Measurements from ENCODE around the gene APBA3. TPM values are rescaled to one million over a fixed set of nuclear protein-coding genes. Genes with fewer than 3 reads are reported as not detected.

Gene APBA3
- polyA plus RNA-seq, 5 donors = 11.0 to 23.3 (median 18.1) TPM

GRCh38 chr19:3720349-3720917, 41.1 kb downstream of the APBA3 start:
- no peak for DNase-seq

- no peak for DNase-seq
These were observed 41.6 kb downstream of the APBA3 start for GRCh38 chr19:3719868-3720267.

GRCh38 chr19:3716147-3716668, 45.3 kb downstream of the APBA3 start:
- no peak for DNase-seq

DNA sequence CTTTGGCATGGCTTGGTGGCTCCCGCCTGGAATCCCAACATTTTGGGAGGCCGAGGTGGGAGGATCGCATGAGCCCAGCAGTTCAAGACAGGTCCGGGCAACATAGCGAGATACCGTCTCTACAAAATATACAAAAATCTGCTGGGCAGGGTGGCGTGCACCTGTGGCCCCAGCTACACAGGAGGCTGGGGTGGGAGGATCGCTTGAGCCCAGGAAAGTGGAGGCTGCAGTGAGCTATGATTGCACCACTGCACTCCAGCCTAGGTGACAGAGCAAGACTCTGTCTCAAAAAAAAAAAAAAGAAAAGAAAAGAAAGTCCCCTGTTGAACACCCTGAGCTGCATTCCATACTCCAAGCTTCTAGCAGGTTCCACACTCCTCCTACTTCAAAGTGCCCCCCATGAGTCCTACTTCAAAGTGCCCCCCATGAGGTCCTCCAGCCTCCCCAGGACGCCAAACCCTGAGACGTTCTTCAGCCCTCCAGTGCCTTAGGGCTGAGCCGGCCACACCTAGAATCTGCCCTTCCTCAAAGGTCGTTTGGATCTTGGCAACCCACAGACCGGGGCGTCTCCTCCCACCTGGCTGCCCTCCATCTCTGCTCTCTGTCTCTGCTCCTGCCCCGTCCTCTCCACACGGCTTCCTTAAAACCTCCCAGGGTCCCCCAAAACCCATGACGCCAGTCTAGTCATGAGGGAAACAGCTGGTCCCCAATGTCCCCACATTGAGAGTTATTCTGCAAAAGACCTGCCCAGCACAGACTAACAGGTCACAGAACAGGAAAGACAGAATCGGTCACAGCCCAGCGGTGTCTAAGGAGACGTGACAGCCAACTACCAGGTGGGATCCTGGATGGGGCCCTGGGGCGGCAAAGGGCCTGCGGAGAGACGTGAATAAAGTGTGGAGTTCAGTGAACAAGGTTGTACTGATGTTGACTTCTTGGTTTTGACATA, 48.6 kb downstream of the APBA3 start:
- DNase-seq = peak in 1 of 2 donors; percentile 29

- DNase-seq = peak; percentile 70 to 71
These were observed 51.2 kb downstream of the APBA3 start for GRCh38 chr19:3710265-3710812.

- no peak for DNase-seq
These were observed 53.1 kb downstream of the APBA3 start, which contains the start of gene TJP3 for GRCh38 chr19:3708207-3708931. Gene TJP3, plus strand, starts transcription at chr19:3708384. Its CDS starts 20,049 bp downstream, at chr19:3728433.

GRCh38 chr19:3707868-3708206, 53.7 kb downstream of the APBA3 start:
- DNase-seq = no peak

DNA sequence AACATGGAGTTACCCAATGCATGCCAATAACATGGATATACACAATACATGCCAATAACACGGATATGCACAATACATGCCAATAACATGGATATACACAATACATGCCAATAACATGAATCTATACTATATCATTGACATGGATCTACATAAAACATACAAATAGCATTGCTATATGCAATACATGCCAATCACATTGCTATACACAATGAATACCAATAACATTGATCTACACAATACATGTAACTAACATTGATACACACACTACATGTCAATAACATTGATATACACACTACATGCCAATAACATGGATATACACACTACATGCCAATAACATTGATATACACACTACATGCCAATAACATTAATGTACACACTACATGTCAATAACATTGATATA, 60.3 kb downstream of the APBA3 start:
- no peak for DNase-seq

Other genes starting within 250 kb of the APBA3 start
- 1 to 10 TPM; 2.3 to 7.5 (median 4.6) TPM for gene TEKTIP1, start 222.5 kb downstream of the APBA3 start, polyA plus RNA-seq (ENCODE audit: insufficient read depth in 1 of 5, insufficient read length in 5 of 5, low replicate concordance in 1 of 5)
- 10 to 100 TPM; 28.1 to 48.9 (median 36.4) TPM for gene MFSD12, start 204.1 kb downstream of the APBA3 start, polyA plus RNA-seq (ENCODE audit: insufficient read depth in 1 of 5, insufficient read length in 5 of 5, low replicate concordance in 1 of 5)
- 100 to 1,000 TPM in 1 of 5 donors, 10 to 100 TPM in 4; 72.5 to 129 (median 85.3) TPM for gene HMG20B, start 188.7 kb downstream of the APBA3 start, polyA plus RNA-seq (ENCODE audit: insufficient read depth in 1 of 5, insufficient read length in 5 of 5, low replicate concordance in 1 of 5)
- 1 to 10 TPM; 3.9 to 6.3 (median 4.2) TPM for gene GIPC3, start 176.2 kb downstream of the APBA3 start, polyA plus RNA-seq (ENCODE audit: insufficient read depth in 1 of 5, insufficient read length in 5 of 5, low replicate concordance in 1 of 5)
- gene TBXA2R, start 154.8 kb downstream of the APBA3 start, polyA plus RNA-seq (ENCODE audit: insufficient read depth in 1 of 5, insufficient read length in 5 of 5, low replicate concordance in 1 of 5) = 1 to 10 TPM; 1.6 to 3.8 (median 2.7) TPM
- 10 to 100 TPM; 18.4 to 34.7 (median 26.0) TPM for gene CACTIN, start 134.9 kb downstream of the APBA3 start, polyA plus RNA-seq (ENCODE audit: insufficient read depth in 1 of 5, insufficient read length in 5 of 5, low replicate concordance in 1 of 5)
- gene PIP5K1C, start 61.2 kb downstream of the APBA3 start, polyA plus RNA-seq (ENCODE audit: insufficient read depth in 1 of 5, insufficient read length in 5 of 5, low replicate concordance in 1 of 5) = 10 to 100 TPM; 16.6 to 32.1 (median 23.6) TPM
- gene TJP3, start 53.3 kb downstream of the APBA3 start, polyA plus RNA-seq (ENCODE audit: insufficient read depth in 1 of 5, insufficient read length in 5 of 5, low replicate concordance in 1 of 5) = 10 to 100 TPM in 4 of 5 donors, 1 to 10 TPM in 1; 9.4 to 20.0 (median 16.0) TPM
- 10 to 100 TPM; 22.2 to 46.5 (median 24.4) TPM for gene MRPL54, start 990 bp upstream of the APBA3 start, polyA plus RNA-seq (ENCODE audit: insufficient read depth in 1 of 5, insufficient read length in 5 of 5, low replicate concordance in 1 of 5)
- not detected for gene RAX2, start 10.5 kb upstream of the APBA3 start, polyA plus RNA-seq (ENCODE audit: insufficient read depth in 1 of 5, insufficient read length in 5 of 5, low replicate concordance in 1 of 5)
- gene MATK, start 24.7 kb upstream of the APBA3 start, polyA plus RNA-seq (ENCODE audit: insufficient read depth in 1 of 5, insufficient read length in 5 of 5, low replicate concordance in 1 of 5) = 1 to 10 TPM in 4 of 5 donors, under 1 TPM in 1; 0.84 to 2.7 (median 1.1) TPM
- gene ZFR2, start 107.3 kb upstream of the APBA3 start, polyA plus RNA-seq (ENCODE audit: insufficient read depth in 1 of 5, insufficient read length in 5 of 5, low replicate concordance in 1 of 5) = under 1 TPM; 0.22 to 0.43 (median 0.26) TPM
- gene ATCAY, start 119.0 kb upstream of the APBA3 start, polyA plus RNA-seq (ENCODE audit: insufficient read depth in 1 of 5, insufficient read length in 5 of 5, low replicate concordance in 1 of 5) = under 1 TPM; 0.13 to 0.30 (median 0.23) TPM
- gene NMRK2, start 171.4 kb upstream of the APBA3 start, polyA plus RNA-seq (ENCODE audit: insufficient read depth in 1 of 5, insufficient read length in 5 of 5, low replicate concordance in 1 of 5) = 10 to 100 TPM in 1 of 5 donors, not detected in 4; 13.3 TPM
- gene DAPK3, start 209.4 kb upstream of the APBA3 start, polyA plus RNA-seq (ENCODE audit: insufficient read depth in 1 of 5, insufficient read length in 5 of 5, low replicate concordance in 1 of 5) = 10 to 100 TPM; 28.5 to 59.8 (median 43.7) TPM
- 1,000 to 10,000 TPM; 1,175 to 1,904 (median 1,537) TPM for gene EEF2, start 223.8 kb upstream of the APBA3 start, polyA plus RNA-seq (ENCODE audit: insufficient read depth in 1 of 5, insufficient read length in 5 of 5, low replicate concordance in 1 of 5)
- gene PIAS4, start 246.0 kb upstream of the APBA3 start, polyA plus RNA-seq (ENCODE audit: insufficient read depth in 1 of 5, insufficient read length in 5 of 5, low replicate concordance in 1 of 5) = 10 to 100 TPM; 21.2 to 36.0 (median 28.3) TPM

Data from right lung (tissue), 5 donors.